Skeletal muscle tissue (tissue), 4 donors: ENCODE results near the gene PNPLA1. TPM values are rescaled to one million over a fixed set of nuclear protein-coding genes. Genes with fewer than 3 reads are reported as not detected.

Experiments used
- H3K27ac ChIP-seq: one replicate; pipeline ENCODE4 v1.7.0; 2013; ENCODE audit warnings: mild to moderate bottlenecking, low read depth, low read length, inconsistent platforms
- H3K27me3 ChIP-seq, 3 donors: one replicate each; pipeline ENCODE4 v1.7.0; 2013; ENCODE audit warnings: low read length in 3 of 3; ENCODE audit not compliant: control insufficient read depth in 3 of 3, insufficient read depth in 3 of 3
- H3K36me3 ChIP-seq, 3 donors: one replicate each; pipeline ENCODE4 v1.7.0; 2013; ENCODE audit warnings: low read length in 3 of 3; ENCODE audit not compliant: control insufficient read depth in 3 of 3, insufficient read depth in 3 of 3
- H3K4me1 ChIP-seq, 3 donors: one replicate each; pipeline ENCODE4 v1.7.0; 2013; ENCODE audit warnings: low read length in 3 of 3, mild to moderate bottlenecking in 3 of 3; ENCODE audit not compliant: control insufficient read depth in 3 of 3, insufficient read depth in 3 of 3
- H3K4me3 ChIP-seq, 3 donors: one replicate each; pipeline ENCODE4 v1.7.0; 2013; ENCODE audit warnings: low read length in 3 of 3
- H3K9ac ChIP-seq, 3 donors: one replicate each; pipeline ENCODE4 v1.7.0; 2013; ENCODE audit warnings: low read length in 3 of 3, mild to moderate bottlenecking in 3 of 3, moderate library complexity in 2 of 3, low read depth in 1 of 3
- H3K9me3 ChIP-seq, 3 donors: one replicate each; pipeline ENCODE4 v1.7.0; 2013; ENCODE audit warnings: low read length in 3 of 3; ENCODE audit not compliant: control insufficient read depth in 3 of 3
- total RNA-seq: library from RNA; depleted of rRNA; stranded (reverse); fragments of >200 nt; gene quantifications from one replicate; pipeline ENCODE4 v1.2.3, GENCODE V29; 2014
- donor health status: Osteomylitis.

Gene PNPLA1
- total RNA-seq, 1 donor from 2014 or later = not detected

DNA sequence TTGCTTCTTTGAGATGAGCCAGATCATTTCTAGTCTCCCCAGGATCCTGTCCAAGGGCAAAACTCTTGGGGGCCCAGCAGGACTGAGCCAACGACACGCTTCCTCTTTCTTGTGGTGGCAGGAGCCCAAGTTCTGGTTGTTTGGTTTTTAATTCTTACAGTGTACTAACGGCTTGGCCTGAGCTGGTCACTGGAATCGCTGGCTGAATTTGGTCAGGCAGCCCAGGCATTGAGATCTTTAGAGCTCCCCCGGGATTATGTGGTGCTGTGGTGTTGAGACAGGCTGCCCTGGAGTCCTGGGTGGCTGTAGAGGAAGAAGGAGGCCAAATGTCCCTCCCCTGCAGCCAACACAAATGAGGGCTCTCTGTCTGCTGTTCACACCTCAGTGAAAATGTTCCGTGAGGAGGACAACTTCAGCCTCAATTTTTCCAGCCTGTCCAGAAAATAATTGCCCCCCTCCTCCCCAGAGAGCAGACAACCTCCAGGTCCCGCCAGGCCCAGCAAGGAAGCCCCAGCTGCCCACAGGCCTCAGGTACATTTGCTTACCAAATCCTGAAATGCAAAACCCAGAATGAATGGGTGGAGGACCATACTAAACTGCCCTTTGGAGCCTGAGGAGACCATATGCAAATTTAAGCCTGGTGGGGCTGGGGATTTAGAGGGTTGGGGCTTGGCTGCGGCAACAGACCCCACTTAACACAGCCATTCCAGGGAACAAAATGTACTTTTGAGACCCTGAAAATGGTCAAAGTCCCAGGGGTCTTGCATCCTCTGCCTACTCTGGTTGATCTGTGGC is 43.2 kb downstream of the PNPLA1 start:
- Histone ChIP-seq H3K36me3 (no peaks in the 10 kb centered on the region), H3K27me3 (peaks cover 0 to 11% (median 10%) of the 10 kb centered on the region in 3 donors), H3K4me3 (no peak overlapping the region), H3K27ac (no peak overlapping the region), H3K4me1 (no peaks in the 10 kb centered on the region), H3K9me3 (no peaks in the 10 kb centered on the region), H3K9ac (no peak overlapping the region)

DNA sequence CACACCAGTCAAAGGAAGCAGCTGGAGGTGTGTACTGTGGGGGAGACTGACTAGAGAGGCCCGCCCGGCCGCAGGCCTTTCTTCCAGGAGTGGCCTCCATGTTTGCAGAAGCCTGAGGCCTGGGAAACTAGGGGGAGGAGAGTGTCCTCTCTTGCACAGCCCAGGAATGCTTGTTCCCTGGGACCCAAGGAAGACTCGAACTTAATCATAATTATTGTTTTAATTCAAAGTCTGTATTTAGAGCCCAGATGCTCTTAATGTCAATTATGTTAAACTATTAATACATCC is 43.7 kb downstream of the PNPLA1 start:
- H3K9me3 ChIP-seq = no peaks in the 10 kb centered on the region
- no peak overlapping the region for H3K4me3 ChIP-seq
- no peaks in the 10 kb centered on the region for H3K36me3 ChIP-seq
- no peak overlapping the region for H3K9ac ChIP-seq
- H3K4me1 ChIP-seq = no peaks in the 10 kb centered on the region
- no peak overlapping the region for H3K27ac ChIP-seq
- H3K27me3 ChIP-seq = peaks cover 0 to 14% (median 10%) of the 10 kb centered on the region in 3 donors

DNA sequence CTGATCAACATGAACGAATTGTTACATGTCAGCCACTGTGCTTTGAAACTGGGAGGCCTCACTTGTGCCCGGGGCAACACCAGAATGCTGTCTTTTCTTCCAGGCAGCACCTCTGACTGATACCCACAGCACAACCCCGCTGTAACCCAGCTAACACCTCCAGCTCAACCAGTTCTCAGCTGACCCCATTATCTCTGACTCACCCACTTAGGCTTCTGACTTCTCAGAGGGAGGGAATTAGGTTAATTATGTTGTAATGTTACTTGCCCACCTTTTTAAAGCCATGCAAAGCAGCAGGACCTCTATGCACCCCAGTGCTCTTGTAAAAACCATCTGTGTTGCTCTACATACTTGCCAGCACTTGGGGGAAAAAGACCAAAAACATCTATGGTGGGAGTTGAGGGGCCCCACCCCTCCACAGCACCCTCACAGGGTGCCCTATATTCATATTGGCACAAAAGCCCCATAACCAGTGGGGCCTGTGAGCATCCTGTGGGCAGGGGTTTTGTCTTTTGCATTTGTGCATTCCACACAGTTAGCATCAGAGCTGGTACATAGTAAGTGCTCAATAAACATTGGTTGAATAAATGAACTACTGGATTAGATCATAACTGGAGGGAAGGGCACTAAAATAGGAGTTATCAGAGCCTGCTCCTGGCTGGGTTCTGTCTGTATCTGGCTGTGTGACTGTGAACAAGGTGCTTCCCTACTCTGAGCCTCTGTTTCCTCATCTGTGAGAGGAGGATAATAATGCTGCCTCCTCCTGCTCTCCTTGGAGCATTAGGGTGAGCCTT is 44.6 kb downstream of the PNPLA1 start:
- Histone ChIP-seq H3K4me1 (no peaks in the 10 kb centered on the region), H3K36me3 (no peaks in the 10 kb centered on the region), H3K27ac (no peak overlapping the region), H3K27me3 (peaks cover 0 to 16% (median 10%) of the 10 kb centered on the region in 3 donors), H3K9me3 (no peaks in the 10 kb centered on the region), H3K9ac (no peak overlapping the region), H3K4me3 (no peak overlapping the region)

DNA sequence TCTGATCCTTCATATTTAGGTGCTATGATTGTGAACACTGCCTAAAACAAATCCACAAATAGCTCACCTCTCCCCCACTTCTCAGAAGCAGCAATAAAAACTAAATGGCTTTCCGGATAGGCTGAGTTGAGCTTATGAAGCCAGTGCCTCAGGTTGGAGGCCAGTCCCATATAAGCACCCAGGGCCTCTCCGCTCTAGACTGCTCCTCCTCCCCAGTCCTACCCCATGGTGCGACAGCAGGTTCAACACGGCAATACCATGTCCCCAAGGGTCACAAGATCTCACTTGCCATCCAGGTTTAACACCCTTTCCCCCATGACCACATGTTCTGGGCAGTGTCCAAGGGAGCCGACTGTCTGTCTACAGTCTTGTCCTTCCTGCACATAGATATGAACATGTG is 46.1 kb downstream of the PNPLA1 start:
- no peak overlapping the region for H3K27ac ChIP-seq
- H3K9me3 ChIP-seq = no peaks in the 10 kb centered on the region
- H3K9ac ChIP-seq = no peak overlapping the region
- H3K27me3 ChIP-seq = peaks cover 0 to 15% (median 15%) of the 10 kb centered on the region in 3 donors
- H3K36me3 ChIP-seq = no peaks in the 10 kb centered on the region
- no peak overlapping the region for H3K4me3 ChIP-seq
- H3K4me1 ChIP-seq = no peaks in the 10 kb centered on the region

DNA sequence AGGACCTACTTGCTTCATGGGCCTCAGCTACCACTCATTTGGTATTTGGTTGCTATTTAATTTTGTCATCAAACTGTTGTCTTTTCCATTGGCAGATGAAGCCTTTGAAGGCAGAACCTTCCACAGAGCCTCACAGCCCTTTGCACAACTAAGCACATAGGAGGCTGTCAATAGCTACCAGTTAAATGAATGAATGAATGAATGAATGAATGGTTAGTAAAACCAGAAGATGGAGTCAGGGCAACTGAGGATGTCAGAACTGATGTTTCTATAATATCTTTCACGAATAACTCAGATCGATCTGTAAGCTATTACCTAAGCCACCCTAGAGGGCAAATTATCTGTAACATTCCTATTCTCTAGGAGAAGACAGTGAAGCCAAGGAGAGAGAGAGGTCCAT is 47.8 kb downstream of the PNPLA1 start:
- Histone ChIP-seq H3K4me3 (no peak overlapping the region), H3K9ac (no peak overlapping the region), H3K4me1 (no peaks in the 10 kb centered on the region), H3K36me3 (no peaks in the 10 kb centered on the region), H3K9me3 (no peaks in the 10 kb centered on the region), H3K27ac (no peak overlapping the region), H3K27me3 (peaks cover 0 to 13% (median 11%) of the 10 kb centered on the region in 3 donors)

DNA sequence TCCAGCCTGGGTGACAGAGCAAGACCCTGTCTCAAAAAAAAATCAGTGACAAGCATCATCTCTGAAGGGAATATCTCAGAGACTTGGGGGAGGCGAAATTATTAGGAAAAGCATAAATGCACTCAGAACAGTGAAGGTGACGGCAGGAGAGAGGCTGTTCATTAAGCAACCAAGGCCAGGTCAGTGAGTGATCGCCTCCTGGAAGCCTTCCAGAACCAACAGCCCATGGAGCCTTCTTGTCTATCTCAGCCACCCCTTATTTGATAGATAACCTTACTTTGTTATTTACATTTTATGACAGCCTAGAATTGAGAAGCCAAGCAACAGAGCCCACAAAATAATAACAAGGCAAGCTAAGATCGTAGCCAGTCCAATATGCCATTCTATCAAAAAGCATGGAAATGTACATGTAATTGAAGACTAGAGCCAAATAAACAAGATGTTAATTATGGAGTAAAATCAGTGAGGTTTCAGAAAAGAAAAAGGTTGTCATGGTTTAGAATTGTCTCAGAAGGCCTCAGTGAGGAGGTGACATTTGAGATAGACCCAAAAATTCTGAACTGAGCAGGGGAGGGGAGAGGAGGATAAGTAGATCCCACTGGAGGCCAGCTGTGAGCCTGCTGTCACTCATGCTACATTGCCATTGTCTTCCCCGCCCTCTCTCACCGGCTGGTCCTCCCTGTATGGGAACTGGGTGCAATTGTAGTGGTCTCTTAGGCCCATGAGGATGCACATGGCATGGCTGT is 49.0 kb downstream of the PNPLA1 start:
- H3K27ac ChIP-seq = no peak overlapping the region
- no peaks in the 10 kb centered on the region for H3K36me3 ChIP-seq
- no peak overlapping the region for H3K9ac ChIP-seq
- H3K4me3 ChIP-seq = no peak overlapping the region
- H3K9me3 ChIP-seq = no peaks in the 10 kb centered on the region
- H3K27me3 ChIP-seq = peaks cover 0 to 14% (median 11%) of the 10 kb centered on the region in 3 donors
- H3K4me1 ChIP-seq = no peaks in the 10 kb centered on the region

DNA sequence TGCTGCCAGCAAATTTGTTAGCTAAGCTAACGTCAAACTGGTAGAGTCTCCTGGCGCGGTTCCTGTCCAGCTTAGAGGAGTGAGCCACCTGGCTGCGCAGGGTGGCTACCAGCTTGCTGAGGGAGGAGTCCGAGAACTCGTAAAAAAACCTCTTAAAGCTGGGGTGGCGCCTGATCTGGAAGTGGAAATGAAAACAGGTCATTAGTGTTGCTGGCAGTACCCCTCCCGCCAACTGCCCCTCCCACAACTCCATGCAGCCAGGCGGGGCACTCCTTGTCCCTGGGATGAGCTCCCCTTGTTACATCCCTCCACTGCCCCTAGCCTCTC is 49.5 kb downstream of the PNPLA1 start:
- no peak overlapping the region for H3K9ac ChIP-seq
- H3K9me3 ChIP-seq = no peaks in the 10 kb centered on the region
- H3K27ac ChIP-seq = no peak overlapping the region
- H3K27me3 ChIP-seq = peaks cover 0 to 14% (median 9%) of the 10 kb centered on the region in 3 donors
- no peaks in the 10 kb centered on the region for H3K4me1 ChIP-seq
- H3K4me3 ChIP-seq = no peak overlapping the region
- no peaks in the 10 kb centered on the region for H3K36me3 ChIP-seq

DNA sequence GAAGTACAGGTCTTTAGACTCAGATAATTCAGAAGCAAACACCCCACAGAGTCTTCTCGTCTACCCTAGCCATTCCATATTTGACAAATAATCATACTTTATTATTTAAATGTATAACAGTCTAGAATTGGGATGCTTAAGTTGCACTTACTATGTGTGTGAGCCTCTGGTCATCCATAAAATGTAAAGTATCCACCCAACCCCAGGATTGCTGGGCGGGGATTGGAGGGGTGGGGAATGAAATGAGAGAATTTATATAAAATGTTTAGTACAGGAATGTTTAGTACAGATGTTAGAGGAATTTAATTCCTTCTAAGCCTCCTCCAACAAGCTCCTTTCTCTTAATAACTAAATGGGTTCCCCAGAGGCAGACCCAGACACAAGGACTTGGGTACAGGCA is 50.0 kb downstream of the PNPLA1 start:
- no peaks in the 10 kb centered on the region for H3K36me3 ChIP-seq
- no peaks in the 10 kb centered on the region for H3K9me3 ChIP-seq
- H3K27ac ChIP-seq = no peak overlapping the region
- no peaks in the 10 kb centered on the region for H3K4me1 ChIP-seq
- H3K27me3 ChIP-seq = peaks cover 0 to 14% (median 8%) of the 10 kb centered on the region in 3 donors
- no peak overlapping the region for H3K4me3 ChIP-seq
- no peak overlapping the region for H3K9ac ChIP-seq

DNA sequence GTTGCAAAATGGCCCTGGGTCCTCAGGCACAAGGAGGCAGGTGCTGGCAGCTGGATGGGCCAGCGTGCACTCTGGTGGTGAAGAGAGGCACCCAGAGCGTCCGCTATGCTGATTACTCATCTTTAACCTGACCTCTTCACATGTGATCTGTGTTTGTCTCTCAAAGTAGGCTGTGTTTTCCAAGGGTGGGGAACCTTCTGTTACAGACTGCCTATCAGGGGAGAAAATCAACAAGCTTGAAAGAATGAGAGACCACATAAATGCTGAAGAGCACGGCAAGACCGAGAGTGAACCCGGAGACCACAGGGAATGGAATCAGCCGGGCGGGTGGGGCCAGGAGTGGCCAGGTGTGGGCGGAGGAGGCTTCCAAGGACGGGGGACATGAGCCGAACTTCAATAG is 50.6 kb downstream of the PNPLA1 start:
- Histone ChIP-seq H3K9ac (no peak overlapping the region), H3K27me3 (peaks cover 0 to 14% (median 11%) of the 10 kb centered on the region in 3 donors), H3K9me3 (no peaks in the 10 kb centered on the region), H3K27ac (no peak overlapping the region), H3K36me3 (no peaks in the 10 kb centered on the region), H3K4me1 (no peaks in the 10 kb centered on the region), H3K4me3 (no peak overlapping the region)

DNA sequence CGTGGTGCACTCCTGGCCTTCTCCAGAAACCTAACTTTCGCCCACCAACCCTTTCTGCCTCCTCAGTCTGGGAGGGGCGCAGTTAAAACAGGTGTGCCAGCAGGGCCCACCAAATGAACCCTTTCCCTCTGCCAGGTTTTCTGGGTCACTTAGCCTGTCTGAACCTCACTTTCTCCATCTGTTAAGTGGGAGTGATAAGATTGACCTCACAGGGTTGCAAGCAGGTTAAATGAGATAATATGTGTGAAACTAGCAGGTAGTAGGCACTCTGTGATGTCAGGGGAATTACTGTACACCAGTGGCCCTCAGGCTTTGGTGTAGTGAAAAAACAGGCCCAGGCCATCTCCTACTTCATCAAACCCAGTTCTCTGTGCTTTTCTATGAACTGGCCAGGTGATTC is 52.7 kb downstream of the PNPLA1 start:
- peaks cover 0 to 15% (median 14%) of the 10 kb centered on the region in 3 donors for H3K27me3 ChIP-seq

More for the DNA sequence above, 52.7 kb downstream of the PNPLA1 start:
- H3K9ac ChIP-seq = no peak overlapping the region
- H3K4me1 ChIP-seq = no peaks in the 10 kb centered on the region
- H3K36me3 ChIP-seq = no peaks in the 10 kb centered on the region
- H3K9me3 ChIP-seq = no peaks in the 10 kb centered on the region
- no peak overlapping the region for H3K4me3 ChIP-seq
- no peak overlapping the region for H3K27ac ChIP-seq
